HepG2 (cell line): ENCODE data around the gene SLC15A1. TPM values are rescaled to one million over a fixed set of nuclear protein-coding genes. Genes with fewer than 3 reads are reported as not detected.

ENCODE experiments used
- ATAC-seq: fragments of 200-7000 bp; cut with Tn5 transposase; 3 replicates; pipeline ENCODE4 v1.9.1; 2020; ENCODE audit warnings: mild to moderate bottlenecking, moderate library complexity
- BruUV-seq: library from RNA; stranded (reverse); fragments of 400-500 nt; replicated peaks from 2 replicates; lab custom pipeline; 2021; lab: Mats Ljungman, UMichigan
- CTCF ChIA-PET: fragments of 300-600 bp; formaldehyde crosslinking; extraction: SDS; loops from one replicate; lab custom pipeline; 2021; ENCODE audit warnings: low total read pairs, inconsistent platforms, low intra/inter-chr PET ratio; lab: Yijun Ruan, JAX
- POLR2A ChIA-PET: fragments of 350-600 bp; sonication (Branson Sonifier 250); formaldehyde crosslinking; loops from one replicate; lab custom pipeline; 2020; ENCODE audit warnings: antibody characterized with exemption, inconsistent platforms; lab: Yijun Ruan, JAX
- DNase-seq: peaks from one replicate; pipeline ENCODE4 v3.0.0-alpha.2; 2015; ENCODE audit warnings: low spot score
- FAIRE-seq: peaks from 3 replicates; lab custom pipeline; 2011; peaks lifted over from hg19 to GRCh38; lab: Jason Lieb, UNC
- H2AFZ ChIP-seq: one replicate; pipeline ENCODE4 v1.6.1; 2011; ENCODE audit warnings: low read length, inconsistent platforms
- H3K27ac ChIP-seq: fragments of 300-600 bp; 3 replicates; pipeline ENCODE4 v1.8.0; 2011; ENCODE audit warnings: mixed run types, mild to moderate bottlenecking, mixed read lengths, low read length, inconsistent platforms; ENCODE audit not compliant: insufficient read depth; ENCODE audit errors: extremely low read length
- H3K27me3 ChIP-seq, 2 experiments: fragments of 200-600 bp in 1 of 2; 2 replicates in 1 of 2; 3 replicates in 1 of 2; pipeline versions ENCODE4 v1.6.0 to v1.8.0; 2011; ENCODE audit warnings: low read length in 2 of 2, mild to moderate bottlenecking in 2 of 2, moderate library complexity in 2 of 2, inconsistent platforms in 1 of 2; ENCODE audit not compliant: insufficient read depth in 2 of 2, control insufficient read depth in 1 of 2
- H3K36me3 ChIP-seq, 2 experiments: fragments of 200-600 bp in 1 of 2; replicated peaks in 1 of 2; 2 replicates in 1 of 2; 3 replicates in 1 of 2; pipeline versions ENCODE4 v1.5.1 to v1.8.0; 2011; ENCODE audit warnings: low read length in 2 of 2, inconsistent platforms in 1 of 2; ENCODE audit not compliant: insufficient read depth in 2 of 2, control insufficient read depth in 1 of 2
- H3K4me1 ChIP-seq: 2 replicates; pipeline ENCODE4 v1.5.1; 2012; ENCODE audit warnings: low read length, inconsistent platforms; ENCODE audit not compliant: insufficient read depth
- H3K4me2 ChIP-seq: 2 replicates; pipeline ENCODE4 v1.6.0; 2011; ENCODE audit warnings: low read depth, low read length, inconsistent platforms
- H3K4me3 ChIP-seq, 3 experiments: fragments of 200-600 bp in 1 of 3; sonication (generic), shearing (Covaris generic) in 1 of 3; replicated peaks in 1 of 3; 2 replicates each; pipeline ENCODE4 v1.5.1; 2011 to 2016; ENCODE audit warnings: low read length in 3 of 3, inconsistent platforms in 2 of 3, low read depth in 2 of 3, mild to moderate bottlenecking in 2 of 3, control low read depth in 1 of 3, mixed read lengths in 1 of 3; ENCODE audit not compliant: insufficient read depth in 1 of 3
- H3K79me2 ChIP-seq: one replicate; pipeline ENCODE4 v1.6.1; 2011; ENCODE audit warnings: low read length, inconsistent platforms; ENCODE audit not compliant: insufficient read depth
- H3K9ac ChIP-seq: 2 replicates; pipeline ENCODE4 v1.6.0; 2011; ENCODE audit warnings: mild to moderate bottlenecking, low read depth, low read length, inconsistent platforms; ENCODE audit not compliant: insufficient read depth
- H3K9me3 ChIP-seq: 2 replicates; pipeline ENCODE4 v1.5.1; 2012; ENCODE audit warnings: mild to moderate bottlenecking, low read length
- H4K20me1 ChIP-seq: 2 replicates; pipeline ENCODE4 v1.6.0; 2011; ENCODE audit warnings: inconsistent platforms, mild to moderate bottlenecking, low read length, moderate library complexity; ENCODE audit not compliant: insufficient read depth
- ADNP ChIP-seq: sonication (generic); formaldehyde crosslinking; IDR thresholded peaks from 2 replicates; pipeline ENCODE4 v1.4.0; 2020; ENCODE audit warnings: missing genetic modification reagents
- CREB1 ChIP-seq, 2 experiments: fragments of 450-650 bp in 1 of 2; IDR thresholded peaks; 2 replicates each; pipeline ENCODE4 v1.6.1; 2016 to 2017; ENCODE audit warnings: control low read depth in 1 of 2, mild to moderate bottlenecking in 1 of 2, missing compliant biosample characterization in 1 of 2, missing genetic modification characterization in 1 of 2
- HDAC1 ChIP-seq: sonication (generic); formaldehyde crosslinking; IDR thresholded peaks from 2 replicates; pipeline ENCODE4 v1.5.1; 2020; ENCODE audit warnings: mild to moderate bottlenecking, missing genetic modification reagents
- HNF4A ChIP-seq: sonication (generic); formaldehyde crosslinking; IDR thresholded peaks from 2 replicates; pipeline ENCODE4 v1.4.0; 2020; ENCODE audit warnings: missing genetic modification reagents
- KDM4B ChIP-seq: sonication (generic); formaldehyde crosslinking; IDR thresholded peaks from 2 replicates; pipeline ENCODE4 v1.4.0; 2020; ENCODE audit warnings: missing genetic modification reagents
- MEF2D ChIP-seq: sonication (generic); formaldehyde crosslinking; IDR thresholded peaks from 2 replicates; pipeline ENCODE4 v1.5.1; 2020; ENCODE audit warnings: mild to moderate bottlenecking, missing genetic modification reagents
- NFRKB ChIP-seq: fragments of 450-650 bp; IDR thresholded peaks from 2 replicates; pipeline ENCODE4 v1.6.1; 2017
- NR2F2 ChIP-seq: IDR thresholded peaks from 2 replicates; pipeline ENCODE4 v1.6.1; 2012; ENCODE audit warnings: low read depth, inconsistent platforms, borderline replicate concordance
- SIN3A ChIP-seq: IDR thresholded peaks from 2 replicates; pipeline ENCODE4 v1.6.1; 2011; ENCODE audit warnings: low read depth, mild to moderate bottlenecking, control low read depth, low read length, borderline replicate concordance
- SIN3B ChIP-seq: fragments of 150-350 bp; IDR thresholded peaks from 2 replicates; pipeline ENCODE4 v1.6.1; 2014; ENCODE audit warnings: low read length
- SP4 ChIP-seq: sonication (generic); formaldehyde crosslinking; IDR thresholded peaks from 2 replicates; pipeline ENCODE4 v1.8.1; 2023; ENCODE audit warnings: mild to moderate bottlenecking, missing genetic modification reagents
- TCF7 ChIP-seq: sonication (generic); IDR thresholded peaks from 2 replicates; pipeline ENCODE4 v1.6.1; 2016; ENCODE audit warnings: antibody characterized with exemption, low read depth
- TCF7L2 ChIP-seq: IDR thresholded peaks from 2 replicates; pipeline ENCODE4 v1.6.1; 2011; ENCODE audit warnings: mild to moderate bottlenecking, low read depth, low read length, moderate library complexity
- TEAD3 ChIP-seq: optimal IDR thresholded peaks from 2 replicates; pipeline ENCODE3; 2016; ENCODE audit warnings: borderline replicate concordance
- ZBTB8A ChIP-seq: sonication (generic); formaldehyde crosslinking; IDR thresholded peaks from 2 replicates; pipeline ENCODE4 v1.4.0; 2020; ENCODE audit warnings: mild to moderate bottlenecking, low read depth, missing genetic modification reagents, borderline replicate concordance
- ZNF180 ChIP-seq: sonication (generic); formaldehyde crosslinking; IDR thresholded peaks from 2 replicates; pipeline ENCODE4 v1.4.0; 2020; ENCODE audit warnings: low read depth, missing genetic modification reagents, borderline replicate concordance
- ZNF253 ChIP-seq: sonication (generic); formaldehyde crosslinking; IDR thresholded peaks from 2 replicates; pipeline ENCODE4 v1.8.0; 2022; ENCODE audit warnings: mild to moderate bottlenecking, missing genetic modification reagents, borderline replicate concordance
- ZNF510 ChIP-seq: sonication (generic); formaldehyde crosslinking; IDR thresholded peaks from 2 replicates; pipeline ENCODE4 v1.4.0; 2020; ENCODE audit warnings: low read depth, mild to moderate bottlenecking, missing genetic modification reagents
- WGBS: methylation state at CpG from one replicate; pipeline ENCODE4 v1.1.6; 2017; ENCODE audit warnings: low lambda C conversion rate; 5-methylcytosine and 5-hydroxymethylcytosine counted together
- in situ Hi-C: cut with HindIII; loops from 2 replicates; pipeline ENCODE4 v1.10.0; 2017; ENCODE audit warnings: low pct_unique_long_range_greater_than_20kb; ENCODE audit not compliant: extremely low pct_ligation_motif_present
- intact Hi-C: fragments of 100-400 bp; cut with micrococcal nuclease; formaldehyde crosslinking; loops from one replicate; pipeline ENCODE4 v1.10.0; 2022; ENCODE audit not compliant: unreplicated experiment
- polyA plus RNA-seq, 8 experiments: library from polyadenylated mRNA; depleted of rRNA in 3 of 8; stranded (reverse) in 7 of 8; unstranded in 1 of 8; fragments of >200 nt; fragmentation: Illumina TruSeq in 4 of 8; extraction: Trizol in 4 of 8; gene quantifications; 2 replicates each; pipeline versions ENCODE4 v1.2.1 to v1.2.3, GENCODE V29; 2011 to 2016; ENCODE audit warnings: low read depth in 4 of 8, missing spikeins in 1 of 8, mixed read lengths in 1 of 8; ENCODE audit not compliant: insufficient read depth in 1 of 8
- total RNA-seq, 5 experiments: library from RNA; depleted of rRNA; stranded (reverse); fragments of >200 nt; fragmentation: Illumina TruSeq; extraction: Trizol; gene quantifications; 2 replicates each; pipeline ENCODE4 v1.2.3, GENCODE V29; 2016; ENCODE audit warnings: low read depth in 1 of 5

Gene SLC15A1
- total and polyA plus RNA-seq, 2 of the 13 experiments (the other 11 are each of a cell fraction or from before 2014, with no cell fraction given) = 0.17 to 0.20 TPM

DNA sequence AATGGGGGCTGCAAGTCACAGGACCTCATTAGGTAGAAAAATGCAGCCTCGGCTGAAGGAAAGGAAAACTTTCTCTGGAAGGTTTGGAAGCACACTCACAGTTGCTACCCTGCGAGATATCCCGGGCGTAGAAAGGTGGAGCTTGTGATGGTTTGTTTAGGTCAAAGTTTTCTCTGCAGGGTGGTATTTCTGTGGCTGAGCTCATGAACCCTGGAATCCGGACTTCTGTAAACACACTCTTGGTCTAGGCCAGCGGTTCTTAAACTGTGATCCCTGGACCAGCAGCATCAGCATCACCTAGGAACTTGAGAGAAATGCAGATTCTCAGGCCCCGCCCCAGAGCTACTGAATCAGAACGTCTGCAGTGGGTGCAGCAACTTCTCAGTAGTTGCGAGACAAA lies 3.3 kb upstream of the SLC15A1 start:
- WGBS = 12% methylated on average over 9 of the region's 9 CpGs

DNA sequence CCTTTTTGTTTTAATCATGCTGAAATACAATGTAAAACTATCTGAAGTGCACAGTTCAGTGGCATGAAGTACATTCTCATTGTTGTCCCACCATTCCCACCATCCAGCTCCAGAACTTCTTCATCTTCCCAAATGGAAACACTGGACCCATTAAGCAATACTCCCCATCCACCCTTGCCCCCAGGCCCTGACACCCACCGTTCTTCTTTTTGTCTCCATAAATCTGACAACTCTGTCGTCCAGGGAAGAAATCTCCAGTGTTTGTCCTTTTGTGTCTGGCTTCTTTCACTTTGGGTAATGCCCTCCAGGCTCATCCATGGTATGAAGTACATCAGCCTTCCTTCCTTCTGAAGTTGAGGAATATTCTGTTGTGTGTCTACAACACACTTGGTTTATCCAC lies 2.6 kb upstream of the SLC15A1 start:
- Histone ChIP-seq H4K20me1 (no peaks in the 10 kb centered on the region), H3K36me3 (no peaks in the 10 kb centered on the region), H2AFZ (no peak overlapping the region), H3K79me2 (no peaks in the 10 kb centered on the region), H3K27me3 (peaks cover 7 to 16% of the 10 kb centered on the region in 2 experiments), H3K9ac (no peak overlapping the region), H3K4me3 (no peak overlapping the region), H3K4me1 (peaks cover 9% of the 10 kb centered on the region; the same call in 1 of the 2 replicates), H3K4me2 (no peak overlapping the region), H3K27ac (no peak overlapping the region), H3K9me3 (no peaks in the 10 kb centered on the region; the same call in 1 of the 2 replicates)
- FAIRE-seq (no peak), DNase-seq (no peak), ATAC-seq (no peak)
- BruUV-seq = no TSS peak
- ChIA-PET CTCF (no interaction called here), POLR2A (no interaction called here)
- in situ Hi-C loops (no loop called here), intact Hi-C loops (no loop called here)
- WGBS = 0% methylated on average over 2 of the region's 2 CpGs
- no peak for TF ChIP-seq TCF7L2
- TF ChIP-seq KDM4B (CRISPR knock-in tag) = no peak
- TF ChIP-seq ZNF510 (CRISPR knock-in tag) = no peak
- no peak for TF ChIP-seq ZNF253 (CRISPR knock-in tag)
- TF ChIP-seq HDAC1 (CRISPR knock-in tag) = no peak
- TF ChIP-seq CREB1 (IDR thresholded peaks at IDR 0.05) = no peak
- TF ChIP-seq CREB1 (CRISPR knock-in tag; IDR thresholded peaks at IDR 0.05) = no peak
- TF ChIP-seq ZNF180 (CRISPR knock-in tag) = no peak
- TF ChIP-seq ADNP = no peak
- TF ChIP-seq SIN3B = no peak
- no peak for TF ChIP-seq SP4
- no peak for TF ChIP-seq NFRKB
- TF ChIP-seq SIN3A = no peak

More for the DNA sequence above, 3.3 kb upstream of the SLC15A1 start:
- in situ Hi-C loops (no loop called here), intact Hi-C loops (no loop called here)
- H3K9me3 ChIP-seq = no peaks in the 10 kb centered on the region; the same call in 1 of the 2 replicates
- ATAC-seq (peak; percentile 47), FAIRE-seq (no peak), DNase-seq (no peak)
- peak; percentile 38 for TF ChIP-seq TEAD3 (CRISPR knock-in tag)
- no peak for TF ChIP-seq ZBTB8A (CRISPR knock-in tag)
- no peak for TF ChIP-seq TCF7
- no peak for TF ChIP-seq NR2F2
- TF ChIP-seq MEF2D (CRISPR knock-in tag) = no peak
- peak; percentile 39 for TF ChIP-seq HNF4A
- H3K4me3 ChIP-seq = no peak overlapping the region
- POLR2A ChIA-PET = no interaction called here
- no peak overlapping the region for H3K27ac ChIP-seq
- no peaks in the 10 kb centered on the region for H4K20me1 ChIP-seq
- H3K9ac ChIP-seq = no peak overlapping the region
- CTCF ChIA-PET = no interaction called here
- H3K36me3 ChIP-seq = no peaks in the 10 kb centered on the region
- H3K4me1 ChIP-seq = peaks cover 11% of the 10 kb centered on the region
- H3K4me2 ChIP-seq = no peak overlapping the region; the same call in 1 of the 2 replicates
- no peak overlapping the region for H2AFZ ChIP-seq
- H3K27me3 ChIP-seq = peaks cover 7 to 16% of the 10 kb centered on the region in 2 experiments
- BruUV-seq = no TSS peak
- no peaks in the 10 kb centered on the region for H3K79me2 ChIP-seq
